Metanephros (tissue), 2 donors: ENCODE data around the gene TMEM233. TPM values are rescaled to one million over a fixed set of nuclear protein-coding genes. Genes with fewer than 3 reads are reported as not detected.

Experiments
- small RNA-seq: library from RNA; depleted of rRNA; stranded (forward); fragments of <200 nt; gene quantifications from one replicate; pipeline ENCODE3, GENCODE V24; 2014; ENCODE audit warnings: low replicate concordance
- total RNA-seq: library from RNA; depleted of rRNA; stranded (reverse); fragments of >200 nt; gene quantifications from one replicate; pipeline ENCODE4 v1.2.3, GENCODE V29; 2014

TMEM233 gene
- total RNA-seq = 1.8 TPM

DNA sequence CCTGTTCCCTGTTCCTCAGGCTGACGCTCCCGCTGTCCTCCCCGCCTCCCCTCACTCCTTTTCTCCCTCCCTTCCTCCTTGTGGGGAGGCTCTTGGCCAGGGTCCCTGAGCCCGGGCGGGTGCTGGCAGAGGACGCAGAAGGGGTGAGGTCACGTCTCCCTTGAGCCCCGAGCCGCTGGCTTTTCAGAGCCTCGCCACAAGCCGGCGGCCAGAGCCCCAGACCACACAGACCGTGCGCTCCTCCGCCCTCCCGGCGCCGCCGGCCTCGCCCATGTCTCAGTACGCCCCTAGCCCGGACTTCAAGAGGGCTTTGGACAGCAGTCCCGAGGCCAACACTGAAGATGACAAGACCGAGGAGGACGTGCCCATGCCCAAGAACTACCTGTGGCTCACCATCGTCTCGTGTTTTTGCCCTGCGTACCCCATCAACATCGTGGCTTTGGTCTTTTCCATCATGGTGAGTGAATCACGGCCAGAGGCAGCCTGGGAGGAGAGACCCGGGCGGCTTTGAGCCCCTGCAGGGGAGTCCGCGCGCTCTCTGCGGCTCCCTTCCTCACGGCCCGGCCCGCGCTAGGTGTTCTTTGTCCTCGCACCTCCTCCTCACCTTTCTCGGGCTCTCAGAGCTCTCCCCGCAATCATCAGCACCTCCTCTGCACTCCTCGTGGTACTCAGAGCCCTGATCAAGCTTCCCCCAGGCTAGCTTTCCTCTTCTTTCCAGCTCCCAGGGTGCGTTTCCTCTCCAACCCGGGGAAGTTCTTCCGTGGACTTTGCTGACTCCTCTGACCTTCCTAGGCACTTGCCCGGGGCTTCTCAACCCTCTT, at the start of gene TMEM233:
Gene TMEM233 (plus strand): TSS at position 197 of the 821 bp plus-strand sequence. CDS start 75 bp downstream, at position 272.

DNA sequence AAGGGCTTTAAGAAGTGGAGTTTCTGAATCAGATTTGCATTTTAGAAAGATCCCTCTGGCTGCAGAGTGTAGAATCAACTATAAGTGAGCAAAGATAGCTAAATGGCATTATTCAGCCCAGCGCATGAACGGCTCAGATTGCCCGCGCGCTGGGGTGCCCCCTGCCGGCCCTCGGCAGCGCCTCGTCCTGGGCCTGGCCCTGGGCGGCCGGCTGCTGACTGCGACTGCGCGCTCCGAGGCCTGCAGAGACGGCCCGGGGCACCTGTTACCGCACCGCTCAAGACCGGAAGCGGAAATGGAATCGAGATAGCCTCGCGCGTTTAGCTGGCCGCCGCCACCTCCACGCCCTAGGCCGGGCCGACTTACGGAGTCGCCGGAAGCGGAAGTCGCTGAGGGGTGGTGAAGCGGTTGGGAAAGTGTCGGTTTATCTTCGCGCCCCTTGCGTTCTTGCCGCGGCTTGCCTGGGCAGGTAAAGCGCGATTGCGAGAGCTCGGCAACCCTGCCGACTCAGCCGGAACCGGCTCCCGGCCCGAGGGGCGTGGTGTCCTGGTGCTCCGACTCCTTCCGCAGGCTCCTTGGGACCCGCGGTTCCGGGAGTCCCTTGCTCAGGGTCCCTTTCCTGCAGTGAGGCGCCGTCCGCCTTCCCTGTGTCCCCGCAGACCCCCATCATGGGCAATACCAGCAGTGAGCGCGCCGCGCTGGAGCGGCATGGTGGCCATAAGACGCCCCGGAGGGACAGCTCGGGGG, 74.2 kb downstream of the TMEM233 start, which contains the start of gene PRKAB1:
Gene PRKAB1 (plus strand): TSS at position 557 of the 747 bp plus-strand sequence. CDS start 112 bp downstream, at position 669.

Small RNA genes lying within 50 kb of the gene (small RNA-seq; reads per million reads assigned to genes)
- gene RN7SKP197 = not detected

Other genes with a start within 250 kb of the TMEM233 start
- gene PRKAB1, start 74.4 kb downstream of the TMEM233 start, total RNA-seq = 72.7 TPM